K562 (cell line): ENCODE data around the gene UNC5C. TPM values are rescaled to one million over a fixed set of nuclear protein-coding genes. Genes with fewer than 3 reads are reported as not detected.

ENCODE experiments used
- ATAC-seq: fragments of 200-7000 bp; cut with Tn5 transposase; 3 replicates; pipeline ENCODE4 v1.9.1; 2020; ENCODE audit warnings: moderate library complexity
- BruUV-seq: library from RNA; stranded (reverse); fragments of 400-500 nt; replicated peaks from 2 replicates; lab custom pipeline; 2021; lab: Mats Ljungman, UMichigan
- CTCF ChIA-PET: fragments of 300-600 bp; formaldehyde crosslinking; extraction: SDS; loops from one replicate; lab custom pipeline; 2021; ENCODE audit warnings: low intra/inter-chr PET ratio; lab: Yijun Ruan, JAX
- POLR2A ChIA-PET: fragments of 300-600, 350-650 bp; sonication (Branson Sonifier 250); formaldehyde crosslinking; extraction: SDS; loops from one replicate; lab custom pipeline; 2021; ENCODE audit warnings: antibody characterized with exemption, inconsistent platforms; lab: Yijun Ruan, JAX
- DNase-seq, 4 experiments: peaks; one replicate each; pipeline versions ENCODE4 v3.0.0 to v3.0.0-alpha.2; 2011 to 2018; ENCODE audit warnings: low spot score in 3 of 4, mixed read lengths in 3 of 4; ENCODE audit errors: extremely low read depth in 1 of 4
- FAIRE-seq: peaks from 2 replicates; lab custom pipeline; 2011; peaks lifted over from hg19 to GRCh38; lab: Jason Lieb, UNC
- H2AFZ ChIP-seq: 2 replicates; pipeline ENCODE4 v1.6.0; 2011; ENCODE audit warnings: low read depth, low read length, control low read depth, inconsistent platforms
- H3K27ac ChIP-seq: fragments of 200-600 bp; 3 replicates; pipeline ENCODE4 v1.8.0; 2011; ENCODE audit warnings: low read depth, mild to moderate bottlenecking, control low read depth, inconsistent platforms, low read length, moderate library complexity, mixed read lengths; ENCODE audit errors: extremely low read depth
- H3K27me3 ChIP-seq, 2 experiments: fragments of 300-600 bp in 1 of 2; 2 replicates in 1 of 2; 3 replicates in 1 of 2; pipeline versions ENCODE4 v1.6.0 to v1.8.0; 2011; ENCODE audit warnings: inconsistent platforms in 2 of 2, low read length in 2 of 2, mild to moderate bottlenecking in 1 of 2, mixed read lengths in 1 of 2, moderate library complexity in 1 of 2; ENCODE audit not compliant: control insufficient read depth in 2 of 2, insufficient read depth in 2 of 2
- H3K36me3 ChIP-seq: fragments of 300-600 bp; 3 replicates; pipeline ENCODE4 v1.8.0; 2011; ENCODE audit warnings: mild to moderate bottlenecking, low read length, inconsistent platforms; ENCODE audit not compliant: control insufficient read depth, insufficient read depth
- H3K4me1 ChIP-seq, 2 experiments: fragments of 200-600 bp in 1 of 2; replicated peaks in 1 of 2; 2 replicates in 1 of 2; 3 replicates in 1 of 2; pipeline versions ENCODE4 v1.5.1 to v1.8.0; 2011; ENCODE audit warnings: inconsistent platforms in 2 of 2, low read length in 2 of 2, mild to moderate bottlenecking in 1 of 2, mixed read lengths in 1 of 2, moderate library complexity in 1 of 2; ENCODE audit not compliant: control insufficient read depth in 2 of 2, insufficient read depth in 2 of 2
- H3K4me2 ChIP-seq: 2 replicates; pipeline ENCODE4 v1.6.1; 2011; ENCODE audit warnings: low read length, control low read depth, inconsistent platforms, mixed read lengths; ENCODE audit not compliant: insufficient read depth
- H3K4me3 ChIP-seq: fragments of 200-600 bp; sonication (generic), shearing (Covaris generic); 2 replicates; pipeline ENCODE4 v1.5.1; 2016; ENCODE audit warnings: control low read depth, inconsistent platforms
- H3K79me2 ChIP-seq: fragments of 200-600 bp; 3 replicates; pipeline ENCODE4 v1.8.0; 2011; ENCODE audit warnings: low read length, inconsistent platforms; ENCODE audit not compliant: control insufficient read depth, insufficient read depth
- H3K9ac ChIP-seq, 2 experiments: 2 replicates each; pipeline versions ENCODE4 v1.6.0 to v1.6.1; 2011; ENCODE audit warnings: low read depth in 2 of 2, low read length in 2 of 2, control low read depth in 1 of 2, inconsistent platforms in 1 of 2, mild to moderate bottlenecking in 1 of 2, mixed read lengths in 1 of 2; ENCODE audit not compliant: insufficient read depth in 1 of 2
- H3K9me1 ChIP-seq: one replicate; pipeline ENCODE4 v1.6.0; 2011; ENCODE audit warnings: inconsistent platforms, mild to moderate bottlenecking, low read length, moderate library complexity; ENCODE audit not compliant: control insufficient read depth, insufficient read depth
- H3K9me3 ChIP-seq: replicated peaks from 2 replicates; pipeline ENCODE4 v1.5.1; 2011; ENCODE audit warnings: low read depth, low read length, inconsistent platforms; ENCODE audit not compliant: control insufficient read depth, insufficient read depth
- H4K20me1 ChIP-seq: replicated peaks from 2 replicates; pipeline ENCODE4 v1.6.1; 2011; ENCODE audit warnings: low read length, inconsistent platforms, mixed read lengths; ENCODE audit not compliant: control insufficient read depth, insufficient read depth
- ADNP ChIP-seq: fragments of 200-800 bp; sonication (Bioruptor generic); IDR thresholded peaks from 2 replicates; pipeline ENCODE4 v1.6.1; 2016; ENCODE audit warnings: missing genetic modification characterization, missing compliant biosample characterization
- C11orf30 ChIP-seq: fragments of 450-650 bp; IDR thresholded peaks from 2 replicates; pipeline ENCODE4 v1.6.1; 2016; ENCODE audit warnings: low read depth, mild to moderate bottlenecking
- CBX2 ChIP-seq: fragments of 200-600 bp; sonication (generic); IDR thresholded peaks from one replicate; pipeline ENCODE4 v1.6.1; 2012; ENCODE audit warnings: mild to moderate bottlenecking, low read length, inconsistent platforms; ENCODE audit not compliant: insufficient read depth, poor library complexity, severe bottlenecking
- CSDE1 ChIP-seq, 2 experiments: fragments of 450-650 bp; IDR thresholded peaks; 2 replicates each; pipeline ENCODE4 v1.6.1; 2016; ENCODE audit warnings: mild to moderate bottlenecking in 1 of 2
- HCFC1 ChIP-seq: IDR thresholded peaks from 2 replicates; pipeline ENCODE4 v1.6.1; 2012; ENCODE audit warnings: low read depth, low read length, improper control_type of control experiment
- HMG20A ChIP-seq: fragments of 450-650 bp; formaldehyde crosslinking; conservative IDR thresholded peaks from 2 replicates; pipeline ENCODE4 v1.4.0; 2020; ENCODE audit warnings: mild to moderate bottlenecking, mixed read lengths
- LARP7 ChIP-seq: fragments of 450-650 bp; IDR thresholded peaks from 2 replicates; pipeline ENCODE4 v1.6.1; 2016
- MTA1 ChIP-seq: fragments of 450-650 bp; IDR thresholded peaks from 2 replicates; pipeline ENCODE4 v1.6.1; 2017; ENCODE audit warnings: borderline replicate concordance
- NCOA4 ChIP-seq: fragments of 450-650 bp; IDR thresholded peaks from 2 replicates; pipeline ENCODE4 v1.6.1; 2018; ENCODE audit warnings: mild to moderate bottlenecking; ENCODE audit not compliant: partially characterized antibody
- PHF8 ChIP-seq: fragments of 200-600 bp; sonication (generic); IDR thresholded peaks from 2 replicates; pipeline ENCODE4 v1.6.1; 2012; ENCODE audit warnings: mixed run types, mild to moderate bottlenecking, inconsistent platforms, low read length, moderate library complexity, borderline replicate concordance
- RBM17 ChIP-seq: fragments of 200-400 bp; formaldehyde crosslinking; IDR thresholded peaks from 2 replicates; pipeline ENCODE4 v1.6.1; 2017; ENCODE audit warnings: low read depth, mild to moderate bottlenecking, low read length, borderline replicate concordance
- TGIF2 ChIP-seq: sonication (generic); formaldehyde crosslinking; IDR thresholded peaks from 2 replicates; pipeline ENCODE4 v1.8.1; 2022; ENCODE audit warnings: mild to moderate bottlenecking, missing genetic modification reagents, moderate library complexity
- U2AF2 ChIP-seq: fragments of 200-400 bp; formaldehyde crosslinking; optimal IDR thresholded peaks from 2 replicates; pipeline ENCODE3; 2017; ENCODE audit warnings: low read depth, mild to moderate bottlenecking, low read length
- ZNF133 ChIP-seq: fragments of 250-450 bp; sonication (Bioruptor Pico); IDR thresholded peaks from 2 replicates; pipeline ENCODE4 v1.4.0; 2020; ENCODE audit warnings: mild to moderate bottlenecking
- ZNF3 ChIP-seq: fragments of 250-450 bp; sonication (Bioruptor Pico); IDR thresholded peaks from 2 replicates; pipeline ENCODE4 v1.5.0; 2021; ENCODE audit warnings: mild to moderate bottlenecking, moderate library complexity
- ZNF785 ChIP-seq: fragments of 250-450 bp; sonication (Bioruptor Pico); IDR thresholded peaks from 2 replicates; pipeline ENCODE4 v1.4.0; 2020; ENCODE audit warnings: mild to moderate bottlenecking
- WGBS: fragments of 100-300 bp; shearing (Covaris generic); methylation state at CpG from one replicate; pipeline ENCODE4 v1.1.6; 2016; ENCODE audit warnings: low coverage, mixed read lengths; ENCODE audit not compliant: insufficient coverage; ENCODE audit errors: missing lambda C conversion rate; 5-methylcytosine and 5-hydroxymethylcytosine counted together
- in situ Hi-C: fragments of 300-500 bp; cut with MboI; formaldehyde crosslinking; loops from 4 replicates; pipeline ENCODE4 v1.15.0; 2018; ENCODE audit warnings: inconsistent platforms, mixed read lengths
- intact Hi-C: fragments of 100-400 bp; cut with micrococcal nuclease; formaldehyde crosslinking; loops from 2 replicates; pipeline ENCODE4 v1.14.2; 2022
- polyA plus RNA-seq, 8 experiments: library from polyadenylated mRNA; depleted of rRNA in 4 of 8; stranded (reverse) in 5 of 8; unstranded in 3 of 8; fragments of >200 nt; fragmentation: Nextera tagmentation in 2 of 8; fragmentation: Illumina TruSeq in 1 of 8; extraction: Ambion mirVana in 2 of 8; extraction: Trizol in 1 of 8; gene quantifications; 2 replicates each; pipeline versions ENCODE4 v1.2.1 to v1.2.3, GENCODE V29; 2011 to 2014; ENCODE audit warnings: inconsistent platforms in 1 of 8, missing spikeins in 1 of 8
- total RNA-seq, 7 experiments: library from RNA; depleted of rRNA in 6 of 7; stranded (reverse); fragments of >200 nt in 6 of 7; fragmentation: Illumina TruSeq in 2 of 7; extraction: Trizol in 2 of 7; gene quantifications; 2 replicates each; pipeline versions ENCODE4 v1.2.1 to v1.2.3, GENCODE V29; 2011 to 2021; ENCODE audit warnings: low replicate concordance in 1 of 7
- TF ChIP-seq, protein P1 (sequence below): fragments of 450-650 bp; IDR thresholded peaks from 2 replicates; pipeline ENCODE4 v1.6.1; 2016; ENCODE audit warnings: borderline replicate concordance
- TF ChIP-seq, protein P2 (sequence below): fragments of 450-650 bp; formaldehyde crosslinking; IDR thresholded peaks from 2 replicates; pipeline ENCODE4 v1.4.0; 2020; ENCODE audit warnings: mild to moderate bottlenecking, moderate library complexity

The UNC5C gene
- total and polyA plus RNA-seq, 9 of the 15 experiments (the other 6 are each of a cell fraction or from before 2014, with no cell fraction given) = under 0.01 to 0.10 (median 0.03) TPM; not detected in 1

DNA sequence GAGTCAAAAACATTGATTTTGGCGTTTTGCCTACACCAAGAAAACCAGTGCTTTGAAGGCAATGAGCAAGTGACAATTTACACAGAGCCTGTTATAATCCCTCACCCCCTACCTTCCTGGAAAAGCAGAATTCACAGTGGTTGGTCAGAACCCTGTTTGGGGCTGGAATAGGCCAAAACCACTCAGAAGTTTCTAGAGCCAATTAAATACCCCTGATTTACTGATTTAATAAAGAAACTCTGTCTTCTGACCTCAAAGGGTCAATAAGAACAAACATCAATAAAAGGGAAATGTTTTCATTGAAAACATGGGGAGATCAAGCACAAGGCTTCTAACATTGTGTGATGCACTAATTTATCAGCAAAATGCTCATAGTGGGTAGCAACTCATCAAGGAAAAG is 116.3 kb downstream of the UNC5C start (continued):
- TF ChIP-seq ZNF133 (CRISPR knock-in tag) = no peak
- TF ChIP-seq ZNF3 (CRISPR knock-in tag) = no peak
- TF ChIP-seq LARP7 = no peak
- no peak for TF ChIP-seq PHF8
- no peak for TF ChIP-seq U2AF2
- TF ChIP-seq, protein P1, sequence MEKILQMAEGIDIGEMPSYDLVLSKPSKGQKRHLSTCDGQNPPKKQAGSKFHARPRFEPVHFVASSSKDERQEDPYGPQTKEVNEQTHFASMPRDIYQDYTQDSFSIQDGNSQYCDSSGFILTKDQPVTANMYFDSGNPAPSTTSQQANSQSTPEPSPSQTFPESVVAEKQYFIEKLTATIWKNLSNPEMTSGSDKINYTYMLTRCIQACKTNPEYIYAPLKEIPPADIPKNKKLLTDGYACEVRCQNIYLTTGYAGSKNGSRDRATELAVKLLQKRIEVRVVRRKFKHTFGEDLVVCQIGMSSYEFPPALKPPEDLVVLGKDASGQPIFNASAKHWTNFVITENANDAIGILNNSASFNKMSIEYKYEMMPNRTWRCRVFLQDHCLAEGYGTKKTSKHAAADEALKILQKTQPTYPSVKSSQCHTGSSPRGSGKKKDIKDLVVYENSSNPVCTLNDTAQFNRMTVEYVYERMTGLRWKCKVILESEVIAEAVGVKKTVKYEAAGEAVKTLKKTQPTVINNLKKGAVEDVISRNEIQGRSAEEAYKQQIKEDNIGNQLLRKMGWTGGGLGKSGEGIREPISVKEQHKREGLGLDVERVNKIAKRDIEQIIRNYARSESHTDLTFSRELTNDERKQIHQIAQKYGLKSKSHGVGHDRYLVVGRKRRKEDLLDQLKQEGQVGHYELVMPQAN = no peak
- no peak for TF ChIP-seq HCFC1

DNA sequence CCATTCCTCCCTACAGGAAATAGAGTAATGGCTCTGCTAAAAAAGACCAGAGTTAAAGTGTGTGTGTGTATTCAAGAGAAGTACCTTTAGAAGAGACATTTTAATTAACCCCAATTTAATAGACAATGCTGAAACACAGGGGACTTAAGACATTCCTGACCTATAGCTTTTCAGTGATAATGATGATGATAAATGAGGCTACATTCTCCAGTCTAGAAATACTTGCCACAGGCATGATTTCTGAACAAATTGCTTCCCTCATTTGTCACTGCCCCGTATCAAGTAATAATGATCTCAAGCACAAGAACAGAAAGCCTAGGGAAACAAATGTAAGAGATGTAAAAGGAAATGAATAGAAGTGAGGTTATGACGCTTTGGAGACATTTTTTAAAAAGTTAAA is 117.1 kb downstream of the UNC5C start:
- Histone ChIP-seq H3K79me2 (no peaks in the 10 kb centered on the region), H2AFZ (no peak overlapping the region), H3K4me1 (no peaks in the 10 kb centered on the region), H3K36me3 (no peaks in the 10 kb centered on the region), H3K9me3 (no peaks in the 10 kb centered on the region), H3K9me1 (no peaks in the 10 kb centered on the region), H3K27ac (no peak overlapping the region), H4K20me1 (no peaks in the 10 kb centered on the region), H3K4me3 (no peak overlapping the region), H3K27me3 (no peaks in the 10 kb centered on the region), H3K9ac (no peak overlapping the region), H3K4me2 (no peak overlapping the region)
- BruUV-seq = no TSS peak
- in situ Hi-C loops = no loop called here
- ATAC-seq (no peak), FAIRE-seq (no peak), DNase-seq (no peak)
- ChIA-PET CTCF (no interaction called here), POLR2A (no interaction called here)
- 5% methylated on average over 2 of the region's 2 CpGs for WGBS
- TF ChIP-seq, protein P2, sequence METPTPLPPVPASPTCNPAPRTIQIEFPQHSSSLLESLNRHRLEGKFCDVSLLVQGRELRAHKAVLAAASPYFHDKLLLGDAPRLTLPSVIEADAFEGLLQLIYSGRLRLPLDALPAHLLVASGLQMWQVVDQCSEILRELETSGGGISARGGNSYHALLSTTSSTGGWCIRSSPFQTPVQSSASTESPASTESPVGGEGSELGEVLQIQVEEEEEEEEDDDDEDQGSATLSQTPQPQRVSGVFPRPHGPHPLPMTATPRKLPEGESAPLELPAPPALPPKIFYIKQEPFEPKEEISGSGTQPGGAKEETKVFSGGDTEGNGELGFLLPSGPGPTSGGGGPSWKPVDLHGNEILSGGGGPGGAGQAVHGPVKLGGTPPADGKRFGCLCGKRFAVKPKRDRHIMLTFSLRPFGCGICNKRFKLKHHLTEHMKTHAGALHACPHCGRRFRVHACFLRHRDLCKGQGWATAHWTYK = no peak
- TF ChIP-seq ZNF3 (CRISPR knock-in tag) (no peak), C11orf30 (no peak), HMG20A (no peak), RBM17 (no peak), CSDE1 (IDR thresholded peaks at IDR 0.05) (no peak), TGIF2 (CRISPR knock-in tag) (no peak), NCOA4 (no peak), ADNP (tag) (no peak), CBX2 (no peak), MTA1 (no peak), ZNF785 (no peak)
- intact Hi-C loops = no loop called here
